Measurements from ENCODE around the gene BLCAP.
"Not testable (repeated sequence)": the region's sequence is repeated elsewhere in the genome, so short reads cannot be mapped to it uniquely, and the experiment has no call there.

BLCAP gene

GRCh38 chr20:37504404-37505096 is 23.1 kb downstream of the BLCAP start:
- TF ChIP-seq POLR2A (IDR thresholded peaks at IDR 0.05; ENCODE audit: low read depth, low read length): no peak
- FAIRE-seq: no peak
- no peak for DNase-seq (ENCODE audit: insufficient read length, low spot score)

- TF ChIP-seq POLR2A (IDR thresholded peaks at IDR 0.05; ENCODE audit: low read depth, low read length): no peak
- no peak for FAIRE-seq
- no peak for DNase-seq (ENCODE audit: insufficient read length, low spot score)
Measured at GRCh38 chr20:37503256-37503927, 24.3 kb downstream of the BLCAP start.

- DNase-seq (ENCODE audit: insufficient read length, low spot score) (no peak), FAIRE-seq (no peak)
- TF ChIP-seq POLR2A (IDR thresholded peaks at IDR 0.05; ENCODE audit: low read depth, low read length): no peak
Measured at GRCh38 chr20:37502654-37503053, 25.0 kb downstream of the BLCAP start.

- no peak for DNase-seq (ENCODE audit: insufficient read length, low spot score)
- TF ChIP-seq POLR2A (IDR thresholded peaks at IDR 0.05; ENCODE audit: low read depth, low read length): no peak
- FAIRE-seq: no peak
Measured at GRCh38 chr20:37501940-37502339, 25.7 kb downstream of the BLCAP start.

- FAIRE-seq: no peak
- no peak for TF ChIP-seq POLR2A (IDR thresholded peaks at IDR 0.05; ENCODE audit: low read depth, low read length)
- no peak for DNase-seq (ENCODE audit: insufficient read length, low spot score)
Measured at GRCh38 chr20:37500311-37500710, 27.4 kb downstream of the BLCAP start.

- FAIRE-seq (no peak), DNase-seq (ENCODE audit: insufficient read length, low spot score) (no peak)
- TF ChIP-seq POLR2A (IDR thresholded peaks at IDR 0.05; ENCODE audit: low read depth, low read length): no peak
Measured at GRCh38 chr20:37498066-37498665, 29.5 kb downstream of the BLCAP start.

- DNase-seq (ENCODE audit: insufficient read length, low spot score) (no peak), FAIRE-seq (no peak)
- no peak for TF ChIP-seq POLR2A (IDR thresholded peaks at IDR 0.05; ENCODE audit: low read depth, low read length)
Measured at GRCh38 chr20:37494796-37495195, 32.9 kb downstream of the BLCAP start.

GRCh38 chr20:37494301-37494700 is 33.4 kb downstream of the BLCAP start:
- TF ChIP-seq POLR2A (IDR thresholded peaks at IDR 0.05; ENCODE audit: low read depth, low read length): no peak
- DNase-seq (ENCODE audit: insufficient read length, low spot score) (no peak), FAIRE-seq (no peak)

GRCh38 chr20:37492945-37493344 is 34.7 kb downstream of the BLCAP start:
- no peak for TF ChIP-seq POLR2A (IDR thresholded peaks at IDR 0.05; ENCODE audit: low read depth, low read length)
- FAIRE-seq (no peak), DNase-seq (ENCODE audit: insufficient read length, low spot score) (no peak)

- DNase-seq (ENCODE audit: insufficient read length, low spot score) (no peak), FAIRE-seq (no peak)
- no peak for TF ChIP-seq POLR2A (IDR thresholded peaks at IDR 0.05; ENCODE audit: low read depth, low read length)
Measured at GRCh38 chr20:37492096-37492625, 35.5 kb downstream of the BLCAP start.

GRCh38 chr20:37490663-37491350 is 36.9 kb downstream of the BLCAP start:
- FAIRE-seq (no peak), DNase-seq (ENCODE audit: insufficient read length, low spot score) (no peak)
- no peak for TF ChIP-seq POLR2A (IDR thresholded peaks at IDR 0.05; ENCODE audit: low read depth, low read length)

- not testable (repeated sequence) for FAIRE-seq
Measured at GRCh38 chr20:37486209-37486608, 41.5 kb downstream of the BLCAP start.

GRCh38 chr20:37484331-37484730 is 43.3 kb downstream of the BLCAP start:
- no peak for FAIRE-seq

More at GRCh38 chr20:37486209-37486608, 41.5 kb downstream of the BLCAP start:
- DNase-seq (ENCODE audit: insufficient read length, low spot score): not testable (repeated sequence)

GRCh38 chr20:37481610-37482009 is 46.1 kb downstream of the BLCAP start:
- FAIRE-seq: no peak
- no peak for DNase-seq (ENCODE audit: insufficient read length, low spot score)

More at GRCh38 chr20:37484331-37484730, 43.3 kb downstream of the BLCAP start:
- no peak for TF ChIP-seq POLR2A (IDR thresholded peaks at IDR 0.05; ENCODE audit: low read depth, low read length)
- no peak for DNase-seq (ENCODE audit: insufficient read length, low spot score)

More at GRCh38 chr20:37481610-37482009, 46.1 kb downstream of the BLCAP start:
- TF ChIP-seq POLR2A (IDR thresholded peaks at IDR 0.05; ENCODE audit: low read depth, low read length): no peak
